Left cardiac atrium (tissue), 4 donors: ENCODE measurements around the gene USP51. TPM values are rescaled to one million over a fixed set of nuclear protein-coding genes. Genes with fewer than 3 reads are reported as not detected.
"Not testable (repeated sequence)": the region's sequence is repeated elsewhere in the genome, so short reads cannot be mapped to it uniquely, and the experiment has no call there.

Experiments
- ATAC-seq, 2 donors: fragments of 200-7000 bp; cut with Tn5 transposase; one replicate each; pipeline ENCODE4 v1.9.1; 2020; ENCODE audit warnings: mild to moderate bottlenecking in 2 of 2, moderate library complexity in 2 of 2
- DNase-seq: peaks from one replicate; pipeline ENCODE4 v3.0.0-alpha.2; 2020
- intact Hi-C, 2 donors: fragments of 100-400 bp; cut with DNase I; formaldehyde crosslinking; loops; one replicate each; pipeline versions ENCODE4 v1.14.1 to v1.15.1; 2022 to 2023
- long read RNA-seq: library from polyadenylated mRNA; unstranded; transcript quantifications from one replicate; pipeline ENCODE4 v2.0.0, GENCODE V29; 2021
- total RNA-seq, 2 donors: library from RNA; stranded (reverse); fragmentation: NEBNext Ultra II Directional; extraction: Animal tissue kit (Norgen Biotek cat#: 25700); gene quantifications; one replicate each; pipeline ENCODE4 v1.2.1, GENCODE V29; 2021
- donor health status: DM: no; HTN: yes; CAD: no.
- donor health status: DM: no; HTN: yes; CAD: no; lungs with severe emphysema.
- donor health status: DM: yes; HTN: yes; CAD: no.
- donor health status: Dilated cardiomyopathy.

USP51 gene
- total RNA-seq = 1 to 10 TPM; 2.4 to 3.5 TPM
- long read RNA-seq = 0 reads

GRCh38 chrX:55489314-55490009 is at the start of gene USP51:
USP51 (minus strand) TSS chrX:55489848; CDS start chrX:55488939, 909 bp downstream.
- DNase-seq (peak; percentile 48), ATAC-seq (peak; percentile 70 to 75)
- intact Hi-C loops = no loop called here

GRCh38 chrX:55524487-55524886 is 34.8 kb upstream of the USP51 start:
- ATAC-seq = no peak
- intact Hi-C loops = no loop called here

GRCh38 chrX:55523356-55523755 is 33.7 kb upstream of the USP51 start:
- no peak for DNase-seq
- no peak for ATAC-seq
- intact Hi-C loops = no loop called here

More at GRCh38 chrX:55524487-55524886, 34.8 kb upstream of the USP51 start:
- no peak for DNase-seq

GRCh38 chrX:55522596-55523276 is 33.1 kb upstream of the USP51 start:
- intact Hi-C loops = no loop called here
- DNase-seq = peak; percentile 21
- no peak for ATAC-seq

GRCh38 chrX:55521687-55522086 is 32.0 kb upstream of the USP51 start:
- intact Hi-C loops = no loop called here
- DNase-seq (no peak), ATAC-seq (no peak)

GRCh38 chrX:55516794-55517481 is 27.3 kb upstream of the USP51 start:
- ATAC-seq = peak in 1 of 2 donors; percentile 30
- intact Hi-C loops, DNase-seq: not testable (repeated sequence)

- DNase-seq, intact Hi-C loops, ATAC-seq: not testable (repeated sequence)
Observed at GRCh38 chrX:55513045-55513737, 23.5 kb upstream of the USP51 start.

GRCh38 chrX:55508410-55509152 is 18.9 kb upstream of the USP51 start:
- DNase-seq, ATAC-seq, intact Hi-C loops: not testable (repeated sequence)

GRCh38 chrX:55507699-55508098 is 18.1 kb upstream of the USP51 start:
- intact Hi-C loops, ATAC-seq, DNase-seq: not testable (repeated sequence)

- ATAC-seq, intact Hi-C loops, DNase-seq: not testable (repeated sequence)
Observed at GRCh38 chrX:55507010-55507409, 17.4 kb upstream of the USP51 start.

- DNase-seq (no peak), ATAC-seq (no peak)
- intact Hi-C loops = no loop called here
Observed at GRCh38 chrX:55490974-55491373, 1.3 kb upstream of the USP51 start.

GRCh38 chrX:55490121-55490520 is 473 bp upstream of the USP51 start:
- intact Hi-C loops = no loop called here
- ATAC-seq (no peak), DNase-seq (no peak)

- peak; percentile 74 to 83 for ATAC-seq
- DNase-seq = peak; percentile 67
- intact Hi-C loops = no loop called here
Observed at GRCh38 chrX:55488593-55489313, 895 bp downstream of the USP51 start.

- peak; percentile 85 to 94 for ATAC-seq
- DNase-seq = no peak
- intact Hi-C loops = no loop called here
Observed at GRCh38 chrX:55488006-55488592, 1.5 kb downstream of the USP51 start.

GRCh38 chrX:55487143-55487542 is 2.5 kb downstream of the USP51 start:
- no peak for ATAC-seq
- no peak for DNase-seq
- intact Hi-C loops = no loop called here

GRCh38 chrX:55486736-55487135 is 2.9 kb downstream of the USP51 start:
- intact Hi-C loops = no loop called here
- DNase-seq = no peak
- ATAC-seq = no peak

GRCh38 chrX:55484948-55485347 is 4.7 kb downstream of the USP51 start:
- intact Hi-C loops = no loop called here
- ATAC-seq (no peak), DNase-seq (no peak)
